Spleen (tissue), 11 donors: ENCODE results near the gene TAGAP. TPM values are rescaled to one million over a fixed set of nuclear protein-coding genes. Genes with fewer than 3 reads are reported as not detected.

Experiments used
- DNase-seq: peaks from one replicate; pipeline ENCODE4 v3.0.0-alpha.2; 2020
- H3K27ac ChIP-seq, 8 donors: fragments of 200-600 bp; sonication (generic) in 7 of 8; 1 replicate in 4 of 8; 2 replicates in 4 of 8; pipeline versions ENCODE4 v1.5.0 to v1.8.0; 2016 to 2021; ENCODE audit warnings: inconsistent platforms in 4 of 8, mild to moderate bottlenecking in 4 of 8, moderate library complexity in 1 of 8
- H3K27me3 ChIP-seq, 7 donors: fragments of 200-600 bp; sonication (generic) in 6 of 7; replicated peaks in 1 of 7; 1 replicate in 4 of 7; 2 replicates in 3 of 7; pipeline versions ENCODE4 v1.5.0 to v1.8.0; 2016 to 2021; ENCODE audit warnings: inconsistent platforms in 3 of 7, mild to moderate bottlenecking in 1 of 7
- H3K36me3 ChIP-seq, 6 donors: fragments of 200-600 bp; sonication (generic) in 5 of 6; 1 replicate in 4 of 6; 2 replicates in 2 of 6; pipeline versions ENCODE4 v1.5.0 to v1.8.0; 2016 to 2021; ENCODE audit warnings: inconsistent platforms in 2 of 6
- H3K4me1 ChIP-seq, 6 donors: fragments of 200-600 bp; sonication (generic) in 5 of 6; 1 replicate in 3 of 6; 2 replicates in 3 of 6; pipeline versions ENCODE4 v1.5.0 to v1.8.0; 2016 to 2021; ENCODE audit warnings: inconsistent platforms in 3 of 6
- H3K4me3 ChIP-seq, 8 donors: fragments of 200-600 bp; sonication (generic) in 7 of 8; 1 replicate in 4 of 8; 2 replicates in 4 of 8; pipeline versions ENCODE4 v1.5.0 to v1.8.0; 2016 to 2021; ENCODE audit warnings: inconsistent platforms in 4 of 8, mild to moderate bottlenecking in 4 of 8, moderate library complexity in 2 of 8
- H3K9me3 ChIP-seq, 8 donors: fragments of 200-600 bp; sonication (generic) in 7 of 8; 1 replicate in 4 of 8; 2 replicates in 4 of 8; pipeline versions ENCODE4 v1.5.0 to v1.8.0; 2016 to 2021; ENCODE audit warnings: inconsistent platforms in 4 of 8
- POLR2A ChIP-seq, 3 donors: fragments of 450-650 bp; IDR thresholded peaks; one replicate each; pipeline ENCODE4 v1.5.1; 2017; ENCODE audit warnings: antibody characterized with exemption in 3 of 3, mild to moderate bottlenecking in 1 of 3
- POLR2AphosphoS5 ChIP-seq, 3 donors: sonication (generic); formaldehyde crosslinking; IDR thresholded peaks; one replicate each; pipeline ENCODE4 v1.5.1; 2017; ENCODE audit warnings: antibody characterized with exemption in 3 of 3
- WGBS, 5 donors: extraction: QIAGEN DNeasy Blood & Tissue Kit in 3 of 5; methylation state at CpG; one replicate each; pipeline versions ENCODE4 v1.1.5 to v1.1.7; 2013 to 2018; 5-methylcytosine and 5-hydroxymethylcytosine counted together
- intact Hi-C: fragments of 100-400 bp; cut with DNase I; formaldehyde crosslinking; loops from one replicate; pipeline ENCODE4 v1.15.0; 2023; ENCODE audit warnings: low total_unique reads
- polyA plus RNA-seq, 3 donors: library from polyadenylated mRNA; stranded (reverse); fragments of 200-250 nt; gene quantifications; one replicate each; pipeline ENCODE4 v1.2.1, GENCODE V29; 2013
- total RNA-seq, 7 donors: library from RNA; depleted of rRNA in 3 of 7; stranded (reverse); fragments of >200 nt in 3 of 7; fragmentation: NEBNext Ultra II Directional in 4 of 7; extraction: Animal tissue kit (Norgen Biotek cat#: 25700) in 4 of 7; gene quantifications; one replicate each; pipeline versions ENCODE4 v1.1.0 to v1.2.1, GENCODE V29; 2016 to 2021
- TF ChIP-seq, protein P1 (sequence below), 11 experiments: fragments of 200-600 bp in 7 of 11; fragments of 450-650 bp in 4 of 11; sonication (generic) in 4 of 11; IDR thresholded peaks in 8 of 11; conservative IDR thresholded peaks in 3 of 11; 1 replicate in 7 of 11; 2 replicates in 4 of 11; pipeline versions ENCODE4 v1.4.0 to v1.8.0; 2016 to 2021; ENCODE audit warnings: antibody characterized with exemption in 11 of 11, inconsistent platforms in 4 of 11, mild to moderate bottlenecking in 1 of 11
- donor health status: healthy with polysubstance abuse.
- donor health status: DM: no; HTN: no; CAD: no; lungs with moderate emphysema.
- donor health status: DM: no; HTN: no; CAD: no.
- donor health status: Bipolar disorder and iron deficiency.
- donor health status: healthy.
- donor health status: DM: no; HTN: no; CAD: no.
- donor health status: DM: yes; HTN: yes; CAD: no.

The TAGAP gene
- total and polyA plus RNA-seq, 10 donors, result 13.6 to 63.9 (median 44.2) TPM

DNA sequence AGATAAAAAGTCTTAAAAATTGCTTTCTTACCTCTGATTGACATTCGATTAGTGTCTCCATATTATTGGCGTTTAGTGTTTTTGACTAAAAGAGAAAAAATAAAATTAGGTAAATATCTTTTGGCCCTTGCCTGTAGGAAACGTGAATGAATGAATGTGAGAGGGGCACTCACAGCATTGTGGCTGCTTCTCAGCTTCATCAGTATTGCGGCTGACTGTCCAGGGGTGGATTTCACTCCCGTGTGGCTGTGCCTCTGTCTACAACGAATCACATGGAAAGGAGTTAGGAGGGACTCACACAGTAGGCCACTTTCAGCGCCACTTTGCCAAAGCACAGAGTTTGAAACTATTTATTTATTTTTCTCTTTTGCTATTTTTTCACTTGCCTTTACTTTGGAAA is 844 bp downstream of the TAGAP start:
- H3K36me3 ChIP-seq, result peaks cover 0 to 39% (median 24%) of the 10 kb centered on the region in 6 donors
- intact Hi-C loops, result loop anchor here (5.0 kb wide), 1 partner anchor 58 kb away; no protein-coding TSS in a partner anchor
- no peak for DNase-seq
- H3K27ac ChIP-seq, result peak overlapping the region; percentile 75 to 94 (median 92)
- 14 to 40% (median 34%) methylated on average over 7 of the region's 7 CpGs for WGBS, 5 donors
- TF ChIP-seq, protein P1, sequence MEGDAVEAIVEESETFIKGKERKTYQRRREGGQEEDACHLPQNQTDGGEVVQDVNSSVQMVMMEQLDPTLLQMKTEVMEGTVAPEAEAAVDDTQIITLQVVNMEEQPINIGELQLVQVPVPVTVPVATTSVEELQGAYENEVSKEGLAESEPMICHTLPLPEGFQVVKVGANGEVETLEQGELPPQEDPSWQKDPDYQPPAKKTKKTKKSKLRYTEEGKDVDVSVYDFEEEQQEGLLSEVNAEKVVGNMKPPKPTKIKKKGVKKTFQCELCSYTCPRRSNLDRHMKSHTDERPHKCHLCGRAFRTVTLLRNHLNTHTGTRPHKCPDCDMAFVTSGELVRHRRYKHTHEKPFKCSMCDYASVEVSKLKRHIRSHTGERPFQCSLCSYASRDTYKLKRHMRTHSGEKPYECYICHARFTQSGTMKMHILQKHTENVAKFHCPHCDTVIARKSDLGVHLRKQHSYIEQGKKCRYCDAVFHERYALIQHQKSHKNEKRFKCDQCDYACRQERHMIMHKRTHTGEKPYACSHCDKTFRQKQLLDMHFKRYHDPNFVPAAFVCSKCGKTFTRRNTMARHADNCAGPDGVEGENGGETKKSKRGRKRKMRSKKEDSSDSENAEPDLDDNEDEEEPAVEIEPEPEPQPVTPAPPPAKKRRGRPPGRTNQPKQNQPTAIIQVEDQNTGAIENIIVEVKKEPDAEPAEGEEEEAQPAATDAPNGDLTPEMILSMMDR (IDR thresholded peaks at IDR 0.05 in 8 of 11, conservative IDR thresholded peaks at IDR 0.05 in 3 of 11), result no peak
- TF ChIP-seq POLR2AphosphoS5 (IDR thresholded peaks at IDR 0.05) (no peak), POLR2A (IDR thresholded peaks at IDR 0.05) (no peak)
- peaks cover 33 to 79% (median 51%) of the 10 kb centered on the region in 6 donors for H3K4me1 ChIP-seq
- H3K4me3 ChIP-seq, result peak overlapping the region; percentile 41 to 79 (median 52)
- no peaks in the 10 kb centered on the region for H3K27me3 ChIP-seq
- H3K9me3 ChIP-seq, result no peaks in the 10 kb centered on the region

DNA sequence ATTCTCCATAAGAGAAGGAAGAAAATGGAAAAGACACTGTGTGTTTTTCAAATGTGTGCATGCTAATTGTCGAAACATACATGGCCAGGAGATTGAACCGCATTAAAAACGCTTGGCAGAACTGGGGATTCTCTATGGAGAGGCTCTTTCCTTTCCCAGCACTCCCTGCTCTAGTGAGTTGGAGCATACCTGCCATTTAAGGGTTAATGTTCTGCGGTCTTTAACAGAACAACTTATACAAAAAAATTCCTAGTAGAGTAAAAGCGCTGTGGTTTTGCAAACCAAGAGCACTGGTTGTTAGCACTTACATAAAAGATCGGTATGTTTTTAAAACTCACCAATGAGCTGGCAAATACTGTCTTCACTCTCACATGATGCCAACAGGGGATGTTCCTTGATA is 1.5 kb downstream of the TAGAP start:
- 24 to 32% (median 27%) methylated on average over 6 of the region's 6 CpGs for WGBS, 5 donors
- peaks cover 40 to 86% (median 58%) of the 10 kb centered on the region in 6 donors for H3K4me1 ChIP-seq
- H3K9me3 ChIP-seq, result no peaks in the 10 kb centered on the region
- TF ChIP-seq POLR2AphosphoS5 (IDR thresholded peaks at IDR 0.05), result peak in 1 of 3 donors; percentile 11
- TF ChIP-seq POLR2A (IDR thresholded peaks at IDR 0.05), result no peak
- peak overlapping the region; percentile 41 to 79 (median 52) for H3K4me3 ChIP-seq
- peak overlapping the region; percentile 75 to 94 (median 92) for H3K27ac ChIP-seq
- peaks cover 0 to 46% (median 28%) of the 10 kb centered on the region in 6 donors for H3K36me3 ChIP-seq
- H3K27me3 ChIP-seq, result no peaks in the 10 kb centered on the region
- intact Hi-C loops, result loop anchor here (5.0 kb wide), 1 partner anchor 59 kb away; no protein-coding TSS in a partner anchor
- DNase-seq, result no peak

DNA sequence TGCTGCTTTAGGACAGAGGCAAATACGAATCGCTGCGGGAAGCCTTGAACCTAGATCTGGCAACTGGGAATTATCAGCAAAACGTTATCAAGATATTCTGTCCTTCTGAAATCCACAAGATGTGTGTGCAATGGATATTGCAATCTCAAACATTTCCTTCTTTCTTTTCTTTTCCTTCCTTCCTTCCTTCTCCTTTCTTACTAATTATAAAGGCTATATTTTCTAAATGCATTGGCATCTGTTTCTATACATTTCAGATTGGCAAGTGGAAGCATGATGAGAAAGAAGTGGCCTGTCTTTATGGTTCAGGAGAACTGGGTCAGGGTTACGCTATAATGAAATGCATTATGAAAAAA is 2.0 kb downstream of the TAGAP start:
- peaks cover 0 to 51% (median 32%) of the 10 kb centered on the region in 6 donors for H3K36me3 ChIP-seq
- peaks cover 43 to 89% (median 62%) of the 10 kb centered on the region in 6 donors for H3K4me1 ChIP-seq
- WGBS, 5 donors, result 11 to 13% (median 12%) methylated on average over 5 of the region's 5 CpGs
- H3K9me3 ChIP-seq, result no peaks in the 10 kb centered on the region
- peak overlapping the region; percentile 41 to 79 (median 52) for H3K4me3 ChIP-seq
- DNase-seq, result no peak
- intact Hi-C loops, result loop anchor here (5.0 kb wide), 1 partner anchor 59 kb away; no protein-coding TSS in a partner anchor
- no peaks in the 10 kb centered on the region for H3K27me3 ChIP-seq
- H3K27ac ChIP-seq, result peak overlapping the region; percentile 75 to 94 (median 92)
- TF ChIP-seq, protein P1 (IDR thresholded peaks at IDR 0.05 in 8 of 11, conservative IDR thresholded peaks at IDR 0.05 in 3 of 11), result peak in 6 of 11 experiments; percentile 3 to 66 (median 18)
- no peak for TF ChIP-seq POLR2AphosphoS5 (IDR thresholded peaks at IDR 0.05)

DNA sequence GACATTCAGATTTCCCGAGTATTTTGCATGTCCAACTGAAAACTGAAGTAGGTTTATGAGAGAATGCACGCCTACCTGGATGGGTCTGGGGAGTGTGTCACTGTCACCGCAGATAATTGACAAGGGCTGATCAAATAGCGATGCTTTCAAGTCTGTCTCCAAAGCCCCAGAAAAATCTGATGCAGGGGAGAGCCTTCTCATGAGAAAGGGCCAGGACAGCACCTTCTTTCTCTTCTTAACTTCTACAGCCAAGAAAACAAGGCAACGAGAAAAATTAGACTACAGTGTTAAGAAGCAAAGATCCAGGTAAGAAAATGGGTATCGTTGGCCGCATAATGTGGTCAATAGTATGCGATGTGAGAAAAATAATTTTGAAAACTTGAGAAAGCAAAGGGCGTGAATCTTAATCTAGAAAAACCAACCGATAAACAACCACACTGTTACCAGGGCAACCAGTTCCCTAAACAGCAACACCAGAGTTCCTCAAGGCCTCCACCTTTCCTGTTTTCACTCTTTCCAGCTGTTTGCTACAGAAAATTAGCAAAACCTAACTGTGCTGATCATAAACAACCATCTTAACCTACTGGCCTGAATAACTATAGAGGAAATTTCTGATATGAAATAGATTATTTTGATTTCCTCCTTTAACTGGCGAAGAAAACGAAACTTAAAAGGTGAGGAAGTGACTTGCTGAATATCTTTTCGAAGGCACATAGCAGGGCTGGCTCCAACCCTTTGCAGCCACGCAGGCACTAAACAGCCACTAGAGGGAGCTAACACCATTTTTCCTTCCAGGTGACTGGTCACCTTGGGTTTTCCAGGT is 2.6 kb downstream of the TAGAP start:
- H3K27me3 ChIP-seq, result no peaks in the 10 kb centered on the region
- intact Hi-C loops, result loop anchor here (5.0 kb wide), 1 partner anchor 60 kb away; no protein-coding TSS in a partner anchor
- H3K27ac ChIP-seq, result peak overlapping the region; percentile 75 to 94 (median 92)
- peaks cover 45 to 91% (median 68%) of the 10 kb centered on the region in 6 donors for H3K4me1 ChIP-seq
- peak; percentile 88 for DNase-seq
- TF ChIP-seq, protein P1 (IDR thresholded peaks at IDR 0.05 in 8 of 11, conservative IDR thresholded peaks at IDR 0.05 in 3 of 11), result peak; percentile 96 to 100 (median 98)
- TF ChIP-seq POLR2AphosphoS5 (IDR thresholded peaks at IDR 0.05) (peak in 1 of 3 donors; percentile 78), POLR2A (IDR thresholded peaks at IDR 0.05) (no peak)
- H3K4me3 ChIP-seq, result peak overlapping the region; percentile 41 to 79 (median 52)
- no peaks in the 10 kb centered on the region for H3K9me3 ChIP-seq
- H3K36me3 ChIP-seq, result peaks cover 0 to 57% (median 38%) of the 10 kb centered on the region in 6 donors
- 25 to 38% (median 35%) methylated on average over 14 of the region's 14 CpGs for WGBS, 5 donors
